ENCODE measurements around the gene RNF31.

- TF ChIP-seq CTCF (IDR thresholded peaks at IDR 0.05) (no peak), EP300 (IDR thresholded peaks at IDR 0.05; ENCODE audit: borderline replicate concordance in 1 of 2, low read depth in 1 of 2, low read length in 1 of 2) (no peak), RCOR1 (IDR thresholded peaks at IDR 0.05; ENCODE audit: low read length) (no peak), MXI1 (IDR thresholded peaks at IDR 0.05; ENCODE audit: low read depth, low read length) (no peak), RAD21 (IDR thresholded peaks at IDR 0.05; ENCODE audit: low read length) (no peak), FOXM1 (IDR thresholded peaks at IDR 0.05; ENCODE audit: low read depth) (no peak), ZBTB33 (IDR thresholded peaks at IDR 0.05; ENCODE audit: borderline replicate concordance, low read depth) (no peak), POLR2AphosphoS5 (IDR thresholded peaks at IDR 0.05; ENCODE audit: low read depth, low read length) (no peak), FOXJ3 (CRISPR knock-in tag; IDR thresholded peaks at IDR 0.05) (no peak), TCF12 (IDR thresholded peaks at IDR 0.05) (no peak), EZH2phosphoT487 (IDR thresholded peaks at IDR 0.05; ENCODE audit: borderline replicate concordance, low read depth) (no peak), IRF3 (IDR thresholded peaks at IDR 0.05; ENCODE audit: low read depth, low read length) (no peak), USF1 (IDR thresholded peaks at IDR 0.05; ENCODE audit: borderline replicate concordance, low read depth) (no peak), MAX (IDR thresholded peaks at IDR 0.05; ENCODE audit: low read depth) (no peak)
These were observed 2.1 kb upstream of the RNF31 start for GRCh38 chr14:24145219-24145618.

Data from SK-N-SH (cell line).